Esophagus squamous epithelium (tissue), 5 donors: ENCODE results near the gene HMGCL. TPM values are rescaled to one million over a fixed set of nuclear protein-coding genes. Genes with fewer than 3 reads are reported as not detected.
"Not testable (repeated sequence)": the region's sequence is repeated elsewhere in the genome, so short reads cannot be mapped to it uniquely, and the experiment has no call there.

Experiments
- DNase-seq: peaks from one replicate; lab custom pipeline; 2025; lab: John Stamatoyannopoulos, UW
- H3K27ac ChIP-seq, 4 donors: fragments of 200-600 bp; sonication (generic); one replicate each; pipeline ENCODE4 v1.5.1; 2016 to 2019; ENCODE audit warnings: mild to moderate bottlenecking in 1 of 4
- H3K27me3 ChIP-seq, 4 donors: fragments of 200-600 bp; sonication (generic); 1 replicate in 3 of 4; 2 replicates in 1 of 4; pipeline versions ENCODE4 v1.5.1 to v1.6.0; 2017 to 2021; ENCODE audit warnings: antibody characterized with exemption in 1 of 4
- H3K36me3 ChIP-seq, 3 donors: fragments of 200-600 bp; sonication (generic); one replicate each; pipeline ENCODE4 v1.5.1; 2016 to 2019
- H3K4me1 ChIP-seq, 3 donors: fragments of 200-600 bp; sonication (generic); one replicate each; pipeline ENCODE4 v1.5.1; 2017 to 2019
- H3K4me3 ChIP-seq, 4 donors: fragments of 200-600 bp; sonication (generic); 1 replicate in 3 of 4; 2 replicates in 1 of 4; pipeline ENCODE4 v1.5.1; 2016 to 2019; ENCODE audit warnings: mild to moderate bottlenecking in 2 of 4, moderate library complexity in 1 of 4
- H3K9me3 ChIP-seq, 3 donors: fragments of 200-600 bp; sonication (generic); one replicate each; pipeline ENCODE4 v1.5.1; 2016 to 2019
- POLR2A ChIP-seq, 4 donors: fragments of 450-650 bp; IDR thresholded peaks; one replicate each; pipeline ENCODE4 v1.6.1; 2017; ENCODE audit warnings: antibody characterized with exemption in 4 of 4, mild to moderate bottlenecking in 4 of 4, moderate library complexity in 3 of 4
- WGBS, 2 donors: methylation state at CpG; one replicate each; pipeline ENCODE4 v1.1.5; 2018; 5-methylcytosine and 5-hydroxymethylcytosine counted together
- intact Hi-C: fragments of 100-400 bp; cut with DNase I; formaldehyde crosslinking; loops from one replicate; pipeline ENCODE4 v1.15.0; 2022
- total RNA-seq, 4 donors: library from RNA; depleted of rRNA; stranded (reverse); fragments of >200 nt; gene quantifications; one replicate each; pipeline ENCODE4 v1.1.0, GENCODE V29; 2016
- TF ChIP-seq, protein P1 (sequence below), 6 experiments: fragments of 450-650 bp in 4 of 6; fragments of 200-600 bp in 2 of 6; sonication (generic) in 2 of 6; IDR thresholded peaks; one replicate each; pipeline ENCODE4 v1.5.1; 2016 to 2019; ENCODE audit warnings: antibody characterized with exemption in 6 of 6, mild to moderate bottlenecking in 4 of 6, moderate library complexity in 4 of 6
- donor health status: DM: yes; HTN: yes; CAD: no.

HMGCL gene
- total RNA-seq, 4 donors from 2014 or later: 14.3 to 38.9 (median 26.6) TPM

DNA sequence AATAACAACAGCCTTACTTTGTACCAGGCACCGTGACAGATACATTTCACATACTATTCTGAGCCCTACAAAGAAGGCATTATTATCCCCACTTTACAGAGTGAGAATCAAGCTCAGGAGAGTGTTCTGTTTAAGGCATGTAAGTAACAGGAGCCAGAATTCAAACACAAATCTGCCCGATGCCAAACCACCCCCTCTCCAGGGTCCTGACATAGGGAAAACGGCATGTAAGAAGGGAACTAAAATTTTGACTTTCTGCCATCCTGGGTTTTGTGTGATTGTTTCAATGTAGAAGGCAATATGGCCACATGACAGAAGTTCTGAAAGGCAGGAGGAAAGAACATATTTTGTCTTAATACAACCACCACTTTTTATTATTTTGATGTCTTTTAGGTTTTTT lies 37.4 kb upstream of the HMGCL start:
- intact Hi-C loops: loop anchor here (10.0 kb wide), 1 partner anchor 58 kb away; the partner anchor contains the start of gene GALE

DNA sequence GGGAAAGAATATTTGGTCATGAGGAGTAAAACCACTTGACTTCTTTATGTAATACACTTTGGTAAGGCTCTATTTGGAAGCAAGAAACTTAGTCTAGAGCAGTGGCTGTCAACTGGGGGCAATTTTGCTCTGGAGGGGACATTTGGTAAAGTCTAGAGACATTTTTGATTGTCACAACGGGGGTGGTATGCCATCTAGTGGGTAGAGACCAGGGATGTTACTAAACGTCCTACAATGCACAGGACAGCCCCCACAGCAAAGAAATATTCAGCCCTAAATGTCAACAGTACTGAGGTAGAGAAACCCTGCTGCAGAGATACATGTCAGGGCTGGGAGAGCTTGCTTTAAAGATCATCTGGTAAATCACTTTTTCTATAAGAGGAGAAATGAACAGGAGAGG lies 29.3 kb upstream of the HMGCL start:
- Histone ChIP-seq H3K27me3 (no peaks in the 10 kb centered on the region), H3K4me3 (no peak overlapping the region), H3K36me3 (peaks cover 0 to 65% (median 0%) of the 10 kb centered on the region in 3 donors), H3K9me3 (no peaks in the 10 kb centered on the region), H3K4me1 (no peaks in the 10 kb centered on the region), H3K27ac (no peak overlapping the region)
- DNase-seq: no peak
- intact Hi-C loops: no loop called here
- TF ChIP-seq POLR2A (IDR thresholded peaks at IDR 0.05): no peak
- WGBS, 2 donors: 20 to 27% methylated on average over 2 of the region's 2 CpGs

More for the DNA sequence above, 37.4 kb upstream of the HMGCL start:
- WGBS, 2 donors: 77 to 83% methylated on average over 3 of the region's 3 CpGs
- peaks cover 9 to 22% (median 11%) of the 10 kb centered on the region in 3 donors for H3K4me1 ChIP-seq
- H3K4me3 ChIP-seq: no peak overlapping the region
- no peak for DNase-seq
- H3K27me3 ChIP-seq: no peaks in the 10 kb centered on the region
- no peak overlapping the region for H3K27ac ChIP-seq
- H3K9me3 ChIP-seq: no peaks in the 10 kb centered on the region
- TF ChIP-seq POLR2A (IDR thresholded peaks at IDR 0.05): no peak
- TF ChIP-seq, protein P1, sequence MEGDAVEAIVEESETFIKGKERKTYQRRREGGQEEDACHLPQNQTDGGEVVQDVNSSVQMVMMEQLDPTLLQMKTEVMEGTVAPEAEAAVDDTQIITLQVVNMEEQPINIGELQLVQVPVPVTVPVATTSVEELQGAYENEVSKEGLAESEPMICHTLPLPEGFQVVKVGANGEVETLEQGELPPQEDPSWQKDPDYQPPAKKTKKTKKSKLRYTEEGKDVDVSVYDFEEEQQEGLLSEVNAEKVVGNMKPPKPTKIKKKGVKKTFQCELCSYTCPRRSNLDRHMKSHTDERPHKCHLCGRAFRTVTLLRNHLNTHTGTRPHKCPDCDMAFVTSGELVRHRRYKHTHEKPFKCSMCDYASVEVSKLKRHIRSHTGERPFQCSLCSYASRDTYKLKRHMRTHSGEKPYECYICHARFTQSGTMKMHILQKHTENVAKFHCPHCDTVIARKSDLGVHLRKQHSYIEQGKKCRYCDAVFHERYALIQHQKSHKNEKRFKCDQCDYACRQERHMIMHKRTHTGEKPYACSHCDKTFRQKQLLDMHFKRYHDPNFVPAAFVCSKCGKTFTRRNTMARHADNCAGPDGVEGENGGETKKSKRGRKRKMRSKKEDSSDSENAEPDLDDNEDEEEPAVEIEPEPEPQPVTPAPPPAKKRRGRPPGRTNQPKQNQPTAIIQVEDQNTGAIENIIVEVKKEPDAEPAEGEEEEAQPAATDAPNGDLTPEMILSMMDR (IDR thresholded peaks at IDR 0.05): no peak
- peaks cover 0 to 74% (median 3%) of the 10 kb centered on the region in 3 donors for H3K36me3 ChIP-seq

DNA sequence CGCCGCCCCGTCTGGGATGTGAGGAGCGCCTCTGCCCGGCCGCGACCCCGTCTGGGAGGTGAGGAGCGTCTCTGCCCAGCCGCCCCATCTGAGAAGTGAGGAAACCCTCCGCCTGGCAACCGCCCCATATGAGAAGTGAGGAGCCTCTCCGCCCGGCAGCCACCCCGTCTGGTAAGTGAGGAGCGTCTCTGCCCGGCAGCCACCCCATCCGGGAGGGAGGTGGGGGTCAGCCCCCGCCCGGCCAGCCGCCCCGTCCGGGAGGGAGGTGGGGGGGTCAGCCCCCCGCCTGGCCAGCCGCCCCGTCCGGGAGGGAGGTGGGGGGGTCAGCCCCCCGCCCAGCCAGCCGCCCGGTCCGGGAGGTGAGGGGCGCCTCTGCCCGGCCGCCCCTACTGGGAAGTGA lies 27.9 kb upstream of the HMGCL start:
- H3K9me3 ChIP-seq, H3K4me3 ChIP-seq, intact Hi-C loops, H3K27ac ChIP-seq, DNase-seq, H3K4me1 ChIP-seq, H3K27me3 ChIP-seq: not testable (repeated sequence)
- H3K36me3 ChIP-seq: peaks cover 0 to 61% (median 0%) of the 10 kb centered on the region in 3 donors
- WGBS, 2 donors: no CpG with 5 or more reads among the region's 34 CpGs

DNA sequence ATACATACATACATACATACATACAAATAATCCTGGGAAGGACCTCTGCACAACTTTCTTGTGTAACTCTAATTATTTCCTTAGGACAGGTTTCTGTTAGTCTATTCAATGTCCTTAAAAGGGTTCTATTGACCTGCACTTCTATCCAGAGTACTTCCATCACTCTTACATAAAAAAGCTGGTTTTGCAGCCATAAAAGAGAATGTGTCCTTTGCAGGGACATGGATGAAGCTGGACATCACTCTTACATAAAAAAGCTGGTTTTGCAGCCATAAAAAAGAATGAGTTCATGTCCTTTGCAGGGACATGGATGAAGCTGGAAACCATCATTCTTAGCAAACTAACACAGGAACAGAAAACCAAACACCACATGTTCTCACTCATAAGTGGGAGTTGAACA lies 26.2 kb upstream of the HMGCL start:
- H3K9me3 ChIP-seq, H3K4me1 ChIP-seq, H3K27me3 ChIP-seq, intact Hi-C loops, DNase-seq, H3K4me3 ChIP-seq, H3K27ac ChIP-seq: not testable (repeated sequence)
- peaks cover 5 to 61% (median 5%) of the 10 kb centered on the region in 3 donors for H3K36me3 ChIP-seq

- H3K27ac ChIP-seq: no peak overlapping the region
- intact Hi-C loops: no loop called here
- TF ChIP-seq, protein P1 (IDR thresholded peaks at IDR 0.05): no peak
- TF ChIP-seq POLR2A (IDR thresholded peaks at IDR 0.05): no peak
- H3K4me1 ChIP-seq: no peaks in the 10 kb centered on the region
- no peak for DNase-seq
- H3K4me3 ChIP-seq: no peak overlapping the region
- no peaks in the 10 kb centered on the region for H3K27me3 ChIP-seq
- WGBS, 2 donors: 86 to 93% methylated on average over 12 of the region's 12 CpGs
- peaks cover 5 to 72% (median 14%) of the 10 kb centered on the region in 3 donors for H3K36me3 ChIP-seq
- H3K9me3 ChIP-seq: no peaks in the 10 kb centered on the region
Measured at GRCh38 chr1:23848673-23849616, 23.7 kb upstream of the HMGCL start.

GRCh38 chr1:23847482-23848095 lies 22.4 kb upstream of the HMGCL start:
- DNase-seq, H3K9me3 ChIP-seq, intact Hi-C loops, H3K4me1 ChIP-seq, H3K4me3 ChIP-seq, H3K27ac ChIP-seq, H3K27me3 ChIP-seq: not testable (repeated sequence)
- peaks cover 5 to 68% (median 14%) of the 10 kb centered on the region in 3 donors for H3K36me3 ChIP-seq
- 94% methylated on average over 2 of the region's 2 CpGs; no CpG with 5 or more reads in 1 of the 2 donors for WGBS, 2 donors

DNA sequence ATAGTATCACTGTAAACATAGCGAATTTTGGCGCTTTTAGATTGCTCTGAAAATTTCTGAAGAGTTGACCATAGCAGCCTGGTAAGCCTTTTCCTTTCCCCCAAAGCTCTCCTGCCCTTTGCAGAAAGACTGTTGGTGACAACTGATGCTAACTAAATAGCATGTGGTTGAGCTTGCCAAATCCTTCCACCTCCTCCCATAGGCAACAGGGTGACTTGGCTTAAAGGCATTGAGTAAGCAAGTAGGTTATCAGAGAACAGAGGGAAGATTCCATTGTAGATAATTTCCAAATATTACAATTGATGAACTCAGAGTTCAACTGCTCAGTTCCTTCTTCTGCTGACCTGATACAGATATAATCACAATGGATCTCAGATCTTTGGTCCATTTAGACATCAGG lies 19.9 kb upstream of the HMGCL start:
- no peak overlapping the region for H3K27ac ChIP-seq
- no peak for DNase-seq
- peaks cover 5 to 54% (median 14%) of the 10 kb centered on the region in 3 donors for H3K36me3 ChIP-seq
- no peak overlapping the region for H3K4me3 ChIP-seq
- no peaks in the 10 kb centered on the region for H3K27me3 ChIP-seq
- no peaks in the 10 kb centered on the region for H3K4me1 ChIP-seq
- H3K9me3 ChIP-seq: no peaks in the 10 kb centered on the region
- 91 to 97% methylated on average over 2 of the region's 2 CpGs for WGBS, 2 donors
- TF ChIP-seq POLR2A (IDR thresholded peaks at IDR 0.05): no peak
- TF ChIP-seq, protein P1 (IDR thresholded peaks at IDR 0.05): no peak
- intact Hi-C loops: no loop called here
